OCI-M1 (cell line): ENCODE data around the gene GNG4.
"Not testable (repeated sequence)": the region's sequence is repeated elsewhere in the genome, so short reads cannot be mapped to it uniquely, and the experiment has no call there.

Experiments used
- DNase-seq: peaks from one replicate; lab custom pipeline; 2025; lab: John Stamatoyannopoulos, UW

Gene GNG4

DNA sequence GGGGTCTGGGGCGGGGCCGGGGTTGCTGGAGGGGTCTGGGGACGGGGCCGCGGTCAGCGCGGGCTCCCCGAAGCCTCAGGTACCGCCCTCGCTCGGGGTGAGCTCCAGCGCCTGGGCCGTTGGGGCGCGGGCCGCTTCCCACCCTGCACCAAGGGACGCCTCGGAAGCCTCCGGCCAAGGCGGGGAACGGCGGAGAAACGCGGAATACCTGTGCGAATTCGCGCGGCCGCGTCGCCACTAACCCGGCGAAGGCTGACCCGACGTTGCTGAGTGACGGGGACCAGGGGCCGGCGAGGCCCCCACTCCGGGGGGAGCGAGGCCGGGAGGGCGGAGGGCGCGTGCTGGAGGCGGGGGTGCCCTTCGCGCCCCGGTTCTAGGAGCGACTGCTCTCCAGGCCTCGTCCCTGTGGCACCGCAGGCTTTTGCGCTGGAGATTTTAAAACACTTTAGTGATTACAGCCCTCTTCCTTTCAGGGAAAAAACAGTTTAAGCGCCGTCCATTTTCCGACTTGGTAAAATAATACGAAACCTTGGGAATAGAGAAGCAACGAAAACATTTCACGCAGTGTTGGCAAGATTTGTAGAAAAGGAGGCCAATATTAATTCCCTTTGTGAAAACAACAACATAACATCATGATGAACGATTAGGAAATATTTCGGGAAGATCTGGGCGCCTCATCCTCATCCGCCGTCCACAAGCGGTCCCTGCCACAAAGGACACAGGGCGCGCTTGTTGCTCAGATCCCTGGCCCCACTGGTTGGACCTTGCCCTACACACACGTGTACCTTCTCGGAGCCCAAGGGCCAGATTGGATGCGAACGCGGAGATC, 971 bp upstream of the GNG4 start:
- no peak for DNase-seq

DNA sequence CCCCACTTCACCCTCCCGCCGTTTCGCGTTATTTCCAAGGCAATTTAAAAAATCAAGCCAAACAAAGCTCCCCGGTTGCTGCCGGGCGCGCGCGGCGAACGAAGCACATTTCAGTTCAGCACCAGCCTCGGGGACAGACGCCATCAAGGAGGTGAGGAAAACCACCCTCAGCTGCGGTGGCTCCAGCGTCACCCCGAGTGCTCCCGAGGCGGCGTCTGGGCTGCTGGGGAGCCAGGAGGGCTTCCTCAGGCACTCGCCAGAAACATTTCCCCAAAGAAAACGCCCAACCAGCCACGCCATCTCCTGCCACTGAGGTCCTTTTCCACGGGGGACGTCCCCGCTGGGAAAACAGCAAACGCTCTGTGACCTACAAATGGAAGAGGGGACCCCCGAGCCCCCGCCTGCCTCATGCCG, 623 bp downstream of the GNG4 start:
- DNase-seq: no peak

DNA sequence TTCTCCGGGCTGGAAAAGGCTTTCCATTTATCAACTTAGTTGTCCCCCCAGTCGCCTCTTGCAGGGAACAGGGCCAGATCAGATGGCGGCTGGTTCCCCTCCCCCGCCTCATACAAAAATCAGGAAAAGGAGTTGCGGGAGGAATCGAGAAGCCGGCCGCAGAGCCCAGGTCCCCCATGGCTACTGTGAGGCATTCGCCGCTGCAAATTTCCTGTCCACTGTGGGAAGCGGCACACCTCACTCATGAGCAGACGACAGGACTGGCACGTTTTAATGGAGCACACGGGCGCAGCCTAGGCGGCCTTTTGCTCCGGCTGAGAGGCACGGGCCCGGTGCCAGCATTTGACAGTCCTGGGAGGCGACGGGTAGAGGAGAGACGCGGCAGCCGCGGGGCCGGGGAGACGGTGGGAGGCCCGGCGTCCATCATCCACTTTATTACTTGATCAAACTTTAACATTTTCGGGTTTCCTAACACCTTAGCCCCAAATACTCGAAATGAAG, 1.1 kb downstream of the GNG4 start:
- DNase-seq: no peak

DNA sequence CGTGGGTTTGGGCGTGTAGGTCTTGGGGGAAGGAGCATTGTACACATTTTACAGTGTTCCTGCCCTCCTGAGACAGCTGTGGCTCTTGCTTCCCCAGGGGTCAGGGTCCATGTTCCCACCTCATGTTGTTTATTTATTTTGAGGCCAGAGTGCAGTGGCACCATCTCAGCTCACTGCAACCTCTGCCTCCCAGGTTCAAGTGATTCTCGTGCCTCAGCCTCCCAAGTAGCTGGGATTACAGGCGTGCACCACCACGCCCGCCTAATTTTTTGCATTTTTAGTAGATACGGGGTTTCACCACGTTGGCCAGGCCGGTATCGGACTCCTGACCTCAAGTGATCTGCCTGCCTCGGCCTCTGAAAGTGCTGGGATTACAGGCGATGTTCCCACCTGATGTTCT, 2.0 kb downstream of the GNG4 start:
- DNase-seq: not testable (repeated sequence)

DNA sequence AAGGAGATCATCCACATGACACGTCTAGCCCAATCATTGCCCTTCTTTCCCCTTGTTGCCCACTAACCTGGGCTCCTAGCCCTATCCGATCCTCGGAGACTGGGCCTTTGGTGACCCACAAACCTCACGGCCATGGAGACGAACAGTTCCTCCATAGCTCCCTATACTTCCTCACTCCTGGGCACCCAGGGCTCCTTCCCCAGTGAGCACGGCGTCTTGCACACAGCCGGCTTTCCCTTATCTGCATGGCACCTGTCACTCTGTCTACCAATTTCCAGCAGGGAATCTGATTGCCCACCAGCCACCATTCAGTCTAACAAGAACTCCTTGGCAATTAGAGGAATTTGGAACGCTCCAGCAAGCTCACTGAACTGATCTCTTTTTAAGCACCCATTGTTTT, 3.1 kb downstream of the GNG4 start:
- DNase-seq: no peak

DNA sequence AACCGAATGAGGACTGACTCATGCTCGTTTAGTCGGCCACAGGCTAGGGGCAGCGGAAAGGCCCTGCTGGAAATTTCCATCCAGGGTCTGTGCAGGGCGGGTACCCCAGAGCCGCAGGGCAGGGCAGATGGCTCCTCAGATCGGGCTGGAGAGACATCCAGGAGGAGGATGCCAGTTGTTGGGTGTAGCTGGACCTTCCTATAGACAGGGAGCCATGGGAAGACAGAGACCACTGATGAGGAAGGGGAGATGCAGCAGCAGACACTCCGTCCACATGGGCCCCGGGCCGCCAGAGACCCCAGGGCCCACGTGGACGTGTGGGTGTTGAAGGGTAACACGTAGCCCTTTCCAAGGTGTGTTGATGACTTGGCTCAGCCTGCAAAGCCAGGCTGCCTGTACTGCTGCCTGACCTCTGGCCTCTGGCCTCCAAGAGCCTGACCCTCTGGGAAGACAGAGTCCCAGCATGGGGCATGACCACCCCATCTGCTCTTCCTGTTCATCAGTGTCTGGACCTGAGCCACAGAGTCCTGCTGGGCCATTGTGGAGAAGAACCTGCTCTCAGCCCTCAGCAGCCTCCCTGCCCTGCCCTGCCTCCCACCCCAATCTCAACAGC, 4.8 kb downstream of the GNG4 start:
- no peak for DNase-seq

DNA sequence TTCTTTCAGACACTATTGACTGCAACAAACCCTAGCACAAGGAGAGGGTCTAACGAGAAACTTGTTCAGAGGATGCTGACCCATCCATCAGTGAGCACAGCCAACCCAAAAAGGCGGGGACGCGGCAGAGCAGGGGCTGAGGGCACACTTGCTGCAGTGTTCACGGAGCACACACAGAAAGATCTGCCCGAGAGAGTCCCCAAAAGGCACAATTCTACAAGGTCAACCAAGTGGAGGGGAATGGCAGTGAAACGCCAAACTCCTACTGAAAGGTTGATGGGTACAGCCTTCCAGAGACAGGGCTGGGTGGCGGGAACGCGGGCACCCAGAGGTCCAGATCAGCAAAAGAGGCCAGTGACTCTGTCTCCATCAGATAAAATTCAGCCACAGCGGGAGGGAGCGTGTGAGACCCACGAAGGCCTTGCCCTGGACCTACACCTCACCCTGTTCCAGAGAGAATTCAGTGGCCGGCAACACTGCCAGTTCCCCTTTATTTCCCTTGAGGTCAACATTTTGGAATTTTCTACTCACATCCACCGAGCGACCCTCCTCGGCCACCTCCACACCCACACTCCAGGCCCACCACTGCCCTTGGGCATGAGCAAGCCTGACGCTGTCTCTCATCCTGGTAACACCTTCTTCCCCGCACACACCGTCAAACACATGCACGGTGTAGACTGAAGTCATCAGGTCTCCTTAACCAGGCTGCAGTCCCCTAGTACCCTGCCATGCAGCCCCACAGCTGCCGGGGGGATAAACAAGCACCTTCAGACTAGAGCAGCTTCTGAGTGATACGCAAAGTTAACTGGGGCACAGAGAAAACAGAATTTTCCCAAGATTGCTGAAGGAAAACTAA, 5.5 kb downstream of the GNG4 start:
- no peak for DNase-seq

DNA sequence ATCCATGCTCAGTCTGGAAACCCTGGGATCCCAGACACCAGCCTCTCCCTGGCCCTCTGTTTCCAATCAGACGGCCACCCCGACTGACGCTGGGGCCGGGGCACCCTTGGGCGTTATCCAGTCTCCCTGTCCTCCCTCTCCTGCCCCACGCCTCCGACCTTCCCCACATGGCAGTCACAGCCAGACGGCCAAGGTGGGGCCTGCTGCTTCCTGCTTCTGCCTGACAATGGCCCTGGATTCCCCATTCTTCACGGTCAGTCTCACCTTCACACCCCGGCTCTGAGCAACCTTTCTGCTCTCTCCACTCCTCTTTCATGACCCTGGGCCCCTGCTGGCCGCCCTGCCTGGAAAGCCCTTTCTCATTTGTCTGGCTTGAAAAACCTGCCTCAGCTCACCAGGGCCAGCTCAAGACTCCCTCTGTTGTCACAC, 6.6 kb downstream of the GNG4 start:
- DNase-seq: no peak

DNA sequence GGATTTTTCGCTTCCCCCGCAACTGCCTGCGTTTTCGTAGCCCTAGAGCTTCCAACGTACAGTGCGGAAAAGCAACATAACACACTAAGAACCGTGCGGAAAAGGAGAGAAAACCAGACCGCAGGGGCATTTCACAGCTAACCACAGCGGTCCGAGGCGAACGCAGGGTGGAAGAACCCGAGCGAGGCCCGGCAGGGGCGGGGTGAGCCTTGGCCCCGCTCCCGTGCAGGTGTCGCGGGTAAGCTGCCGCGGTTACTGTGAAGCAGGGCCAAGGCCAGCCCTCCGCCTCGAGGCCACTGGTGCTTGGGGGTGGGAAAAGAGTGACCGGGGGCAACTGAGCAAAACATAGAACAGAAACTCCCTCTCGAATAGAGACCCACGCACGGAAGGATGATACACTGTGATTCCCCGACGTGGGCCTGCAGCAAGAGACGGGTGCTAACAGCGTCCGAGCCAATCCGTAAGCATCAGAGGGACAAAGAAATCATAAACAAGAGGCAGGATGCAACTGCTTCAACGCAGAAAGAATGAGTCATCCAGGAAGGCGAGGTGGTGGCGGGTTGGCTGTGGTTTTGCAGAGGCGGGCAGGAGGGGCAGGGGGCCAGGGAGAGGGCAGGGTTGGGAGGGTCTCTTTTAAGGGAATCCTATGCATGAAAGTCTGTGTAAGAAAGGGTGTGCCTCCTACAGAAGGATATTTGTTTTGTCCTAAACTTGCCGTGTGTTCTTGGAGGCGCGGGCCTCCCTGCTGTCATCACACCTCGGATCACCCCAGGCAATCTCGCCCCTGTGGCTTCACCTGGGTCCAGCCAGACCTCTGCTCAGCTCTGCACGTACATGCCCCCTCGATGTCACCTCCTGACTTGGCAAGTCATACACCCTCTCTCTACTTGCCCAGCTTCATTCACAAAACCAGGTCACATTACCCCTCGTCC, 7.3 kb downstream of the GNG4 start:
- peak; percentile 33 for DNase-seq

DNA sequence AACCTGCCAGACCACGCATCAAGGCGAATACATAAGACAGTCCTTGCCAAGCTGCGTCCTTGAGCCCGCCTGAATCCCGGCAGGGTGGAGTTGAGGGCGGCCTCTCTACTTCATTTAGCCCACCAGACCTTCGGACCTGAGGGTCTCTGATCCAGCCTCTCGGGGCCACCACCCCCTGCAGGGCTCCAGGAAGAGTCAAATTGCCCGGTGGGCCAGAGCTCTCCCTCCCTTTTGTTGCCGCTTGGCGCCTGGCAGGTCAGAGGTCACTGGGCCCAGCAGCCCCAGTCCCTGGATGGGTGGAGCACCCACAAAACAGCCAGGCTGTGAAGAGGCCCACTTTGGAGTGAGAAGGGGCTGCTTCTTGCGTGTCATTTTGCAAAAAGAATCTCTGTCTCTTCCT, 9.0 kb downstream of the GNG4 start:
- no peak for DNase-seq

DNA sequence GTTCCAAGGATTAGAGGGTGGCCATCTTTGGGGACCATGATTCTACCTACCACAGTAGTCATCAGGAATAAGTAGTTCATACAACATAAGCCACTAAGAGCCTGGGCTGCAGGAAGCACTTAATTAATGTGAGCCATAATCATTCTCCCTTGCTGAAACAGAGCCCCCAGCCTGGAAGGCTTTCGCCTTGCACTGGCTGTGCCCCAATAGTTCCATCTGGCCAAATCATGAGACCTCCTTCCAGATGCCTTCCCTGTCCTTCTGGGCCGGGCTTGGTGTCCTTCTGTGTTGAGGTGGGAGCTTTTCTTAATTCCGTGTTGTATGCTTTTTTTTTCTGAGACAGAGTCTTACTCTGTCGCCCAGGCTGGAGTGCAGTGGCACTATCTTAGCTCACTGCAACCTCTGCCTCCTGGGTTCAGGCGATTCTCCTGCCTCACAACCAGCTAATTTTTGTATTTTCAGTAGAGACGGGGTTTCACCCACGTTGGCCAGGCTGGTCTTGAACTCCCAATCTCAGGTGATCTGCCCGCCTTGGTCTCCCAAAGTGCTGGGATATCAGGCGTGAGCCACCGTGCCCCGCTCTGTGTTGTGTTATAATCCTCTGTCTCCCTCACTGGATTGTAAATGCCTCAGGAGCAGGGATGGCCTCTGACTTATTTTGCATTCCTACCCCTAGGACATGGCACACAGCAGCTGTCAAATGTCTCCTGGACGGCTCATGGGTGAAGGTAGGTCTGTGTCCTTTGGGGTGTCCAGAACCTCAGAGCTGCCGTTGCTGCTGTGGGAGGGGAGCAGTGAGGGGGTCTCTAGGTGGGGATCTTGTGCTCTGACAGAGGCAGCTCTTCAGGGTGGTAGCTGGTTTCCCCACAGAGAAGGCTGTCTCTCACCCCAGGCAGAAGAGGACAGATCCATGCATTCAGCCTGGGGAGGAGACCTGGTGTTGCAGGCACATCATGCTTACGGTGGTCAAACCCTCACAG, 10.1 kb downstream of the GNG4 start:
- DNase-seq: no peak

DNA sequence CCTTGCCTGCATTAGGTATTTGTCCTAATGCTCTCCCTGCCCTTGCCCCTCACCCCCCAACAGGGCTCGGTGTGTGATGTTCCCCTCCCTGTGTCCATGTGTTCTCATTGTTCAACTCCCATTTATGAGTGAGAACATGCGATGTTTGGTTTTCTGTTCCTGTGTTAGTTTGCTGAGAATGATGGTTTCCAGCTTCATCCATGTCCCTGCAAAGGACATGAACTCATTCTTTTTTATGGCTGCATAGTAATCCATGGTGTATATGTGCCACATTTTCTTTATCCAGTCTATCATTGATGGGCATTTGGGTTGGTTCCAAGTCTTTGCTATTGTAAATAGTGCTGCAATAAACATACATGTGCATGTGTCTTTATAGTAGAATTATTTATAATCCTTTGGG, 11.0 kb downstream of the GNG4 start:
- not testable (repeated sequence) for DNase-seq

DNA sequence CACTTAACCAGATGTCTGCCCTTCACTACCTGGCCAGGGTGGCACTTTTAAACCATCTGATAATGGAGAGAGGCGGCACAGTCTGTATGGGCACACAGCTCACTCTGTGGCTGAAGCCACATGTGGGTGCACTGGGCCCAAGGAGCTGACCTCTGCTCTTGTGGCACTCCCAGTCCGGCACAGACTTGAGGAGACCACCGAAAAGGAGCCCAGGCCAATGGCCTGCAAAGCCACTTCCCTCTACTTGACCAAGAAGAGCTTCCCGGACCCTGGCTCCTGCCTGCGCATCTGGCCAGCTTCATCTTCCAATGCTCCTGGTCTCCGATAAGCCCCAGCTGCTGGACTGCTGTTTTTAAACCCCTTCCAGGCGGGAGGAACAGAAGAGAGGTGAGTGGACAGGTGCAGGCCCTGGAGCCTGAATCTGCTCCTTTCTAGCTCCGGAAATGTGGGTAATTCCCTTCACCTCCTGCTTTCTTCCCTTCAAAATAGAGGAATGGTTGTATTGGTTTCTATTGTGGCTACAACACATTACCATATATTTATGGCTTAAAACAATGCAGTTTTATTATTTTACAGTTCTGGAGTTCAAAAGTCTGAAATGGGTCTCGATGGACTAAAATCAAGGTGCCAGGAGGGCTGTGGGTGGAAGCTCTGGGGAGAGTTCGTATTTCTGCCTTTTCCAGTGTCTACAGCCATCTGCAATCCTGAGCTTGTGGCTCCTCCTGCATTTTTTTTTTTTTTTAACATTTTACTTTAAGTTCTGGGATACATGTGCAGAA, 11.6 kb downstream of the GNG4 start:
- no peak for DNase-seq

DNA sequence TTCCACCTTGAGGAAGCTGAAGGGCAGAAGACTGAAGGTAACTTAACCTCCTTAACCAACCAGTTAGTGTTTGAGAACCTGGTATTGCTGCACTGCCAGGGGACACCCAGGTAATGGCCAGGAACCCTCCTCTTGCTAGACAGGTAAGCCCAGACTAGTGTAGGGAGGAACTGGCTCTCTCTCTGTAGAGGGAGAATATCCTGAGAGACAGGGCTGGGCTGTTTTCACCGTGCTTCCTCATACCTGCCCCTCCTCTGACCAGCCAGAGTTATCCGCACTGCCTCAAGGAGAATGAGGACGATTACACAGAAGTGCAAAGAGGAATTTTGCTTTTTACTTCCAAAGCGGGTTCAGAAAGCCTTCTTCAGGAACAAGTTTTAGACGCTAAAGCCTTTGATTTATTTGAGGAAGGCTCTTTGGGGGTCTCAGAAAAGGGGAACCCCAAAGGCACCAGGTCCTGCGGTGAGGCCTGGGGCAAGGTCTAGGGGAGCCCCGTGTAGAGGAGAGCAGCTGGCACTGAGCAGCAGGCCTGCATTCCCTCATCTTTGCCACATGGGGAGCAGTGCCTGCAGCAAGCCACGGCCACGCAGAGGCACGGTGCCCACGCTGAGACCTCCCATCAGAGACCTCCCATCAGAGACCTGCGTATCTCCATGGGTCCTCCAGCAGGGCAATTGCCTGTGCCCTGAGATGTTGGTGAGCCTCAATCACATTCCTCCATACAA, 13.5 kb downstream of the GNG4 start:
- no peak for DNase-seq

DNA sequence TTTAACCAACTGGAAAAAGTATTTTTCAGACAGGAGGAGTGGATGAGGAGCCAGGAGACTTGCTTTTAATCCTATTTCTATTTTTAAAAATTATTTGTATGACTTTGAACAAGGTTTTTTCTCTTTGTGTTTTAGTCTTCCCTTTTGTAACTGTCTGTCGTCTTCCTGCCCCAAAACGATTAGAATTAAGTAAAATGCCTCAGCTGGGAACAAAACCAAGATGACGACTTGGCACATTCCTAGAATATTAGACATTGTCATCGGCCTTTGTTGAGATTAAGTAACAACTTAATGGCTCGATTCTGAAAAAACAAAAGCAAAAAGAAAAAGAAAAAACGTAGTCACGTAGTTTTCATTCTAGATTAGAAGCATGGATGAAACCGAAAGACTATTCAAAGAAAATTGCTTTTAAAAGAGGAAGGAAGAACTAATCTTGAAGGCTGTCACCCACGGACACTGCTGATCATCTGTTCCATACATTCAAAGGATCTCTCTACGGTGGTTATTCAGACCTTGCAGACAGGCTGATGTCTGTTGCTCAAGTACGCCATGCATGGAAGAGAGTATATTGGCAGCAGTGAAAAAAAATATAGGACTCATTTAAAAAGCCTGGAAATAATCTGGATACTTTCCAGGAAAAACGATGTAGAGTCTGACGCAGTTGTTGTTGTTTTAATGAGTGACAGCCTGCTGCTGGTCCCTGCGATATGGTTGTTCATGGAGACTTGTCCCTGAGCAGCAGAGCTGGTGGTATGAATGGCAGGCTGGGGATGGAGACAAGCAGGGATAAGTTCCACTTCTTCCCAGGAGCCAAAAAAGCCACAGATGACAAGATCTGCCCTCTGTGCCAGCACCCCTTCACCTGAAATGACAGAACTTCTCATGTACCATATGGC, 16.8 kb downstream of the GNG4 start:
- peak; percentile 75 for DNase-seq

DNA sequence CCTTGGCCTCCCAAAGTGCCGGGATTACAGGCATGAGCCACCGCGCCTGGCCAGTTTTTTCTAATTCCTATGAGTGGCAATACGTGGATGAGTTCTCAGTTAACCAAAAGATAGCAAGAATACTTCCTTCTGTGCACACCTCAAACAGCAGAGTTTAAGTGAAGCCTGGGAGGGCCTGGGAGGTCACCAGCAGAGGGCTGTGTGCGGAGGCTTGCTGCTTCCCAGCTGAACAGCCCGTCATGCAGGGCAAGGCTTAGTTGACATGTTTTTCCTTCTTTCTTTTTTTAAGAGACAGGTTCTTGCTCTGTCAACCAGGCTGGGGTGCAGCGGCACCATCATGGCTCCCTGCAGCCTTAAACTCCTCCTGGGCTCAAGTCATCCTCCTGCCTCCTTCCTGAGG, 17.8 kb downstream of the GNG4 start:
- DNase-seq: no peak

DNA sequence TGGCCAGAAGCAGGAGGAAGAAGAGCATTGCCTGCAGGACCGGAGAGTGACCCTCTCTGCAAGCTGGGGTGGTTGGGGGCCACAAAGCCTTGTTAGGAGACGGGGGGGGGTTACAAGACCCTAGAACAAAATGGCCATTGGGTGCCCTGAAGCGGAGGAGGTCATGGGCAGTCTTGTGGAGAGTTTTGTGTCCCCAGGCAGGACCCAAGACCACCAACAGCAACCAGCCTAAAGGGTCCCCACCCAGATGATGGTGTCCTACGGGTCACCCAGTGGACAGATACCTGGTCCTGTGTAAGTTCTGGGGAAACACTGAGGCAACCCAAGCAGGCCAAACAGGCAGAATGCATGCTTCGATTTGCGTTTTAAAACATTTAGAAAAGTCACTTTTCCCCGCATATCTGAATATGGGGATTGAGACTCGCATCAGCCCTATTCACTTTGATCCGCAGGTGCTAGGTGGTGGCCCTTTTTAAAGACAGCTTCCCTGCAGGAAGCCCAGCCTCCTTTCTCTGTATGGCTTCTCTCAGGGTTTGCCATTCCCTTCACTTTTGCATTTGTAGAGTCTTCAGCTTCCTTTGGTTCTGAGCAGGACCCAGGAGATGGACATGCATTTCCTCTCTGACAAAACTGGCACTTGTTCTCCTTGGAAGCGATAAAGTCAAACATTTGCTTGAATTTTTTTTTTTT, 21.1 kb downstream of the GNG4 start:
- no peak for DNase-seq
